Activated CD4-positive, alpha-beta T cell treated with anti-CD3 and anti-CD28 coated beads, Interleukin-2, amount 10 ng/mL, durations not matched to agents 7 days and 5 days (primary cell): Measurements from ENCODE around the gene ZNF407. TPM values are rescaled to one million over a fixed set of nuclear protein-coding genes. Genes with fewer than 3 reads are reported as not detected.

Source experiments
- CTCF ChIA-PET: fragments of 350-600 bp; sonication (Branson Sonifier 250); formaldehyde crosslinking; loops from one replicate; lab custom pipeline; 2021; ENCODE audit warnings: antibody characterized with exemption; lab: Charles Lee
- POLR2A ChIA-PET: fragments of 350-600 bp; sonication (Branson Sonifier 250); formaldehyde crosslinking; loops from one replicate; lab custom pipeline; 2021; ENCODE audit warnings: antibody characterized with exemption; lab: Charles Lee
- DNase-seq: peaks from one replicate; pipeline ENCODE4 v3.0.0-alpha.2; 2020
- H3K27ac Mint-ChIP-seq: one replicate; pipeline ENCODE4 v1.8.0; 2021; ENCODE audit warnings: mild to moderate bottlenecking, moderate library complexity, mixed read lengths
- H3K27me3 Mint-ChIP-seq: one replicate; pipeline ENCODE4 v1.8.0; 2021; ENCODE audit warnings: mixed read lengths
- H3K36me3 Mint-ChIP-seq: one replicate; pipeline ENCODE4 v1.8.0; 2021; ENCODE audit warnings: low read depth, mixed read lengths
- H3K4me1 Mint-ChIP-seq: one replicate; pipeline ENCODE4 v1.8.0; 2021; ENCODE audit warnings: mixed read lengths
- H3K4me3 Mint-ChIP-seq: one replicate; pipeline ENCODE4 v1.8.0; 2021; ENCODE audit warnings: mild to moderate bottlenecking, moderate library complexity, mixed read lengths
- H3K9me3 Mint-ChIP-seq: one replicate; pipeline ENCODE4 v1.8.0; 2021; ENCODE audit warnings: mixed read lengths
- total RNA-seq, 2 experiments: library from RNA; stranded (reverse); gene quantifications; one replicate each; pipeline ENCODE4 v1.2.3, GENCODE V29; 2021

Gene ZNF407
- total RNA-seq, 2 experiments from 2014 or later, result 19.3 TPM

- H3K36me3 Mint-ChIP-seq, result no peaks in the 10 kb centered on the region
- ChIA-PET CTCF (interaction anchor here (1.8 kb wide), 1 partner anchor 9 kb away, joined by 4 read pairs; no protein-coding TSS in a partner anchor), POLR2A (no interaction called here)
- H3K4me3 Mint-ChIP-seq, result no peak overlapping the region
- DNase-seq, result no peak
- no peaks in the 10 kb centered on the region for H3K9me3 Mint-ChIP-seq
- no peak overlapping the region for H3K27ac Mint-ChIP-seq
- peaks cover 3% of the 10 kb centered on the region for H3K4me1 Mint-ChIP-seq
- H3K27me3 Mint-ChIP-seq, result no peaks in the 10 kb centered on the region
Observed at GRCh38 chr18:75009878-75010277, 412.2 kb downstream of the ZNF407 start.

- POLR2A ChIA-PET, result no interaction called here
- Mint-ChIP-seq H3K4me3 (no peak overlapping the region), H3K27me3 (no peaks in the 10 kb centered on the region), H3K27ac (no peak overlapping the region), H3K9me3 (no peaks in the 10 kb centered on the region), H3K36me3 (no peaks in the 10 kb centered on the region), H3K4me1 (peaks cover 3% of the 10 kb centered on the region)
- DNase-seq, result no peak
- CTCF ChIA-PET, result interaction anchor here (1.8 kb wide), 1 partner anchor 9 kb away, joined by 4 read pairs; no protein-coding TSS in a partner anchor
Observed at GRCh38 chr18:75010278-75010677, 412.6 kb downstream of the ZNF407 start.

GRCh38 chr18:75010689-75011088 is 413.0 kb downstream of the ZNF407 start:
- Mint-ChIP-seq H3K9me3 (no peaks in the 10 kb centered on the region), H3K4me3 (no peak overlapping the region), H3K27me3 (no peaks in the 10 kb centered on the region), H3K4me1 (peaks cover 3% of the 10 kb centered on the region), H3K27ac (no peak overlapping the region), H3K36me3 (no peaks in the 10 kb centered on the region)
- DNase-seq, result no peak
- ChIA-PET CTCF (interaction anchor here (1.8 kb wide), 1 partner anchor 8 kb away, joined by 4 read pairs; no protein-coding TSS in a partner anchor), POLR2A (no interaction called here)

GRCh38 chr18:75016025-75016717 is 418.5 kb downstream of the ZNF407 start:
- H3K9me3 Mint-ChIP-seq, result no peaks in the 10 kb centered on the region
- no peak overlapping the region for H3K27ac Mint-ChIP-seq
- peaks cover 3% of the 10 kb centered on the region for H3K4me1 Mint-ChIP-seq
- ChIA-PET POLR2A (no interaction called here), CTCF (no interaction called here)
- no peak for DNase-seq
- no peaks in the 10 kb centered on the region for H3K27me3 Mint-ChIP-seq
- H3K4me3 Mint-ChIP-seq, result no peak overlapping the region
- H3K36me3 Mint-ChIP-seq, result no peaks in the 10 kb centered on the region

GRCh38 chr18:75023473-75023872 is 425.8 kb downstream of the ZNF407 start:
- ChIA-PET POLR2A (no interaction called here), CTCF (interaction anchor here (2.9 kb wide), 1 partner anchor 9 kb away, joined by 7 read pairs; no protein-coding TSS in a partner anchor)

GRCh38 chr18:75024871-75025270 is 427.2 kb downstream of the ZNF407 start:
- Mint-ChIP-seq H3K9me3 (peaks cover 11% of the 10 kb centered on the region), H3K36me3 (peaks cover 12% of the 10 kb centered on the region), H3K27me3 (no peaks in the 10 kb centered on the region), H3K4me1 (peaks cover 10% of the 10 kb centered on the region), H3K4me3 (no peak overlapping the region), H3K27ac (no peak overlapping the region)
- CTCF ChIA-PET, result interaction anchor here (2.9 kb wide), 1 partner anchor 10 kb away, joined by 7 read pairs; no protein-coding TSS in a partner anchor
- DNase-seq, result no peak
- POLR2A ChIA-PET, result no interaction called here

More at GRCh38 chr18:75023473-75023872, 425.8 kb downstream of the ZNF407 start:
- peaks cover 2% of the 10 kb centered on the region for H3K9me3 Mint-ChIP-seq
- no peak overlapping the region for H3K4me3 Mint-ChIP-seq
- no peak overlapping the region for H3K27ac Mint-ChIP-seq
- H3K27me3 Mint-ChIP-seq, result no peaks in the 10 kb centered on the region
- no peaks in the 10 kb centered on the region for H3K4me1 Mint-ChIP-seq
- H3K36me3 Mint-ChIP-seq, result peaks cover 5% of the 10 kb centered on the region
- DNase-seq, result no peak

GRCh38 chr18:75025573-75025972 is 427.9 kb downstream of the ZNF407 start:
- DNase-seq, result no peak
- Mint-ChIP-seq H3K27ac (no peak overlapping the region), H3K27me3 (no peaks in the 10 kb centered on the region), H3K9me3 (peaks cover 11% of the 10 kb centered on the region), H3K4me3 (no peak overlapping the region), H3K36me3 (peaks cover 12% of the 10 kb centered on the region), H3K4me1 (peaks cover 12% of the 10 kb centered on the region)
- CTCF ChIA-PET, result interaction anchor here (2.9 kb wide), 1 partner anchor 11 kb away, joined by 7 read pairs; no protein-coding TSS in a partner anchor
- POLR2A ChIA-PET, result no interaction called here

- ChIA-PET POLR2A (no interaction called here), CTCF (no interaction called here)
- peak; percentile 30 for DNase-seq
- Mint-ChIP-seq H3K27me3 (no peaks in the 10 kb centered on the region), H3K4me3 (no peak overlapping the region), H3K27ac (peak overlapping the region; percentile 51), H3K9me3 (peaks cover 13% of the 10 kb centered on the region), H3K4me1 (peaks cover 12% of the 10 kb centered on the region), H3K36me3 (peaks cover 14% of the 10 kb centered on the region)
Observed at GRCh38 chr18:75029481-75029880, 431.8 kb downstream of the ZNF407 start.

GRCh38 chr18:75031717-75032317 is 434.1 kb downstream of the ZNF407 start:
- H3K36me3 Mint-ChIP-seq, result peaks cover 14% of the 10 kb centered on the region
- H3K4me1 Mint-ChIP-seq, result peaks cover 12% of the 10 kb centered on the region
- POLR2A ChIA-PET, result no interaction called here

GRCh38 chr18:75033516-75033915 is 435.8 kb downstream of the ZNF407 start:
- Mint-ChIP-seq H3K4me3 (no peak overlapping the region), H3K4me1 (peaks cover 12% of the 10 kb centered on the region), H3K36me3 (peaks cover 9% of the 10 kb centered on the region), H3K9me3 (peaks cover 10% of the 10 kb centered on the region), H3K27ac (no peak overlapping the region), H3K27me3 (no peaks in the 10 kb centered on the region)
- CTCF ChIA-PET, result no interaction called here
- POLR2A ChIA-PET, result no interaction called here
- DNase-seq, result no peak

More at GRCh38 chr18:75031717-75032317, 434.1 kb downstream of the ZNF407 start:
- Mint-ChIP-seq H3K27ac (no peak overlapping the region), H3K27me3 (no peaks in the 10 kb centered on the region), H3K9me3 (peaks cover 13% of the 10 kb centered on the region), H3K4me3 (no peak overlapping the region)
- DNase-seq, result no peak
- CTCF ChIA-PET, result interaction anchor here (1.2 kb wide), 1 partner anchor 33 kb away, joined by 3 read pairs; no protein-coding TSS in a partner anchor

- Mint-ChIP-seq H3K4me1 (peaks cover 1% of the 10 kb centered on the region), H3K36me3 (peaks cover 3% of the 10 kb centered on the region), H3K4me3 (no peak overlapping the region), H3K9me3 (peaks cover 2% of the 10 kb centered on the region), H3K27ac (no peak overlapping the region), H3K27me3 (no peaks in the 10 kb centered on the region)
- POLR2A ChIA-PET, result no interaction called here
- CTCF ChIA-PET, result interaction anchor here (1.7 kb wide), 1 partner anchor 16 kb away, joined by 4 read pairs; no protein-coding TSS in a partner anchor
- DNase-seq, result no peak
Observed at GRCh38 chr18:75034937-75035336, 437.3 kb downstream of the ZNF407 start.

GRCh38 chr18:75035928-75036327 is 438.3 kb downstream of the ZNF407 start:
- ChIA-PET POLR2A (no interaction called here), CTCF (interaction anchor here (1.7 kb wide), 1 partner anchor 17 kb away, joined by 4 read pairs; no protein-coding TSS in a partner anchor)
- Mint-ChIP-seq H3K4me1 (no peaks in the 10 kb centered on the region), H3K4me3 (no peak overlapping the region), H3K36me3 (no peaks in the 10 kb centered on the region), H3K27ac (no peak overlapping the region), H3K27me3 (no peaks in the 10 kb centered on the region), H3K9me3 (peaks cover 2% of the 10 kb centered on the region)
- no peak for DNase-seq
